ENCODE measurements around the gene TNFAIP8. TPM values are rescaled to one million over a fixed set of nuclear protein-coding genes. Genes with fewer than 3 reads are reported as not detected.

TNFAIP8 gene
- total and polyA plus RNA-seq, 7 donors, result 0.73 to 2.5 (median 1.6) TPM

DNA sequence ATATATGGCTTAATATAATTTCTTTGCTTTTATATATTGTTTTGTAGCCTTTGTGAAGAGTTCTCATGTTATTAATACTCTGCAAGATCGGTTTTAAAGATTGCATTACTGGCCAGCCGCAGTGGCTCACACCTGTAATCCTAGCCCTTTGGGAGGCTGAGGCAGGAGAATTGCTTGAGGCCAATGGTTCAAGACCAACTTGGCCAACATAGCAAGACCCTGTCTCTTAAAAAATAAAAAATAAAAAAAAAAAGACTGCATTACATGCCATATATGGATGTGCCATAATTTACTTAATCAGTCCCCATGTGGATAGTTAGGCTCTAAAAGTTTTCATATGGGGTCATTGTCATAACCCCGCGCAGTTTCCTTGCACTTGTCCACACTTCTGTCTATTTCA is 31.0 kb upstream of the TNFAIP8 start:
- H3K27me3 ChIP-seq (ENCODE audit: insufficient read depth in 3 of 3, low read length in 2 of 3), result no peaks in the 10 kb centered on the region
- TF ChIP-seq, protein P1, sequence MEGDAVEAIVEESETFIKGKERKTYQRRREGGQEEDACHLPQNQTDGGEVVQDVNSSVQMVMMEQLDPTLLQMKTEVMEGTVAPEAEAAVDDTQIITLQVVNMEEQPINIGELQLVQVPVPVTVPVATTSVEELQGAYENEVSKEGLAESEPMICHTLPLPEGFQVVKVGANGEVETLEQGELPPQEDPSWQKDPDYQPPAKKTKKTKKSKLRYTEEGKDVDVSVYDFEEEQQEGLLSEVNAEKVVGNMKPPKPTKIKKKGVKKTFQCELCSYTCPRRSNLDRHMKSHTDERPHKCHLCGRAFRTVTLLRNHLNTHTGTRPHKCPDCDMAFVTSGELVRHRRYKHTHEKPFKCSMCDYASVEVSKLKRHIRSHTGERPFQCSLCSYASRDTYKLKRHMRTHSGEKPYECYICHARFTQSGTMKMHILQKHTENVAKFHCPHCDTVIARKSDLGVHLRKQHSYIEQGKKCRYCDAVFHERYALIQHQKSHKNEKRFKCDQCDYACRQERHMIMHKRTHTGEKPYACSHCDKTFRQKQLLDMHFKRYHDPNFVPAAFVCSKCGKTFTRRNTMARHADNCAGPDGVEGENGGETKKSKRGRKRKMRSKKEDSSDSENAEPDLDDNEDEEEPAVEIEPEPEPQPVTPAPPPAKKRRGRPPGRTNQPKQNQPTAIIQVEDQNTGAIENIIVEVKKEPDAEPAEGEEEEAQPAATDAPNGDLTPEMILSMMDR (IDR thresholded peaks at IDR 0.05), result no peak
- H3K4me1 ChIP-seq, result no peaks in the 10 kb centered on the region
- no peak overlapping the region for H3K27ac ChIP-seq
- no peak overlapping the region for H3K4me3 ChIP-seq
- 94 to 97% (median 95%) methylated on average over 4 of the region's 4 CpGs for WGBS, 3 donors
- no peaks in the 10 kb centered on the region for H3K36me3 ChIP-seq (ENCODE audit: insufficient read depth in 1 of 2, low read depth in 1 of 2)
- DNase-seq (no peak), ATAC-seq (no peak)
- no peaks in the 10 kb centered on the region for H3K9me3 ChIP-seq
- intact Hi-C loops (cut with DNase I), result no loop called here

DNA sequence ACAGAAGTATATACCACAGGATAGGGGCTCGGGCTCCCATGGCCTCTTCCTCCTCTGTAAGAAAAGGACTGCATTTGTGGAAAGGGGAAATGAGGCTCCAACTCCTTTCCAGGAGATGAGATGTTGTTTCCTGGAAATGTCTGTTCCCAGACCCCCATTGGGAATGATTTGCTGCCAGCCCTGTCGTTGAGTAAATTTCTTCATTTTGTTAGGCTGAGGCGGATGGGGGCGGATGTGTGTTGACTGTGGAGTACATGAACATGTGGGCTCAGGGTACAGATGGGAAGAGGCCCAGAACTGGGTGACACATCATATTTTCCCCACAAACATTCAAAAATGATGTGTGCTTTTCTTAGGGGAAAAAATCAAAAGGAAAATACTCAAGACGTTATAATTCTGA is 28.8 kb upstream of the TNFAIP8 start:
- Histone ChIP-seq H3K4me1 (no peaks in the 10 kb centered on the region), H3K27ac (no peak overlapping the region), H3K36me3 (ENCODE audit: insufficient read depth in 1 of 2, low read depth in 1 of 2) (no peaks in the 10 kb centered on the region), H3K9me3 (no peaks in the 10 kb centered on the region), H3K4me3 (no peak overlapping the region), H3K27me3 (ENCODE audit: insufficient read depth in 3 of 3, low read length in 2 of 3) (no peaks in the 10 kb centered on the region)
- WGBS, 3 donors, result 68 to 73% (median 70%) methylated on average over 5 of the region's 5 CpGs
- ATAC-seq (no peak), DNase-seq (no peak)
- TF ChIP-seq, protein P1 (IDR thresholded peaks at IDR 0.05), result no peak
- intact Hi-C loops (cut with DNase I), result no loop called here

DNA sequence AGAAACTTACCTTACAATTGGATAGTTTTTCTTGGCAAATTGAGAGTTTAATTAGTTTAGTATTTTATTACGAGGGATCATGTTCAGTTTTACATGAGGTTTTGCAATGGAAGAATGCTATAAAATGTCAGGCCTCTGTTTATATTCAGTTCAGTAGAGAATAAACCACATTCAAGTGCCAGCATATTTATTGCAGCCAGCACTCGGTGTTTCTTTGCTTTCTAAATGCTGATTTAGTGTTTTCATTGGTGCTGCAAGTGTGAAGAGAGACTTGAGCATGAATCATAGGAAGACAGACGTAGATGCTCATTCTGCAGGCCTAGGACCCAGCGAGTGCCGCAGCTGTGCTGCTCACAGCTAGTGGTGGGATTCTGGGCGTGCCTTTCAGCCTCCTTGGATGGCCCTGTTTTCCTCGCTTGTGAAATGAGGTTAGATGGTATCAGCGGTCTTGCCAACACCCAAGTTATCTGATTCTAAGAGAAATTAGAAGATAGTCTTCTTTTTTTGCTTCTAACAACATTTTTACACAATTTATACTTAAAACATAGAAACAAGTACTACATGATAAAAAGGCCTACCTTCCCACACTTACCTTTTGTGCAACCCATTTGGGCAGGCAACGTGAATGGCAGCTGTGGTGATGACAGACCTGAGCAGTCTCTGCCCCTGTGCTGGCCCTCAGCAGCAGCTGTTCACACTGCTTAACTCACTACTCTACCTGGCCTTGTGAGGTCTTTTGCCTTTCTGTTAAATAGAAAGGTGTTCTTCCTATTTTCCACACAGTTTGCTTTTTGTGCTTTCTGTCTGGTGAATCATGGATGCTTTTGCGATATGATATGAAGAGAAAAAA is 26.8 kb upstream of the TNFAIP8 start:
- H3K36me3 ChIP-seq (ENCODE audit: insufficient read depth in 1 of 2, low read depth in 1 of 2), result no peaks in the 10 kb centered on the region
- 77 to 81% (median 79%) methylated on average over 10 of the region's 10 CpGs for WGBS, 3 donors
- ATAC-seq (no peak), DNase-seq (no peak)
- TF ChIP-seq, protein P1 (IDR thresholded peaks at IDR 0.05), result no peak
- H3K4me1 ChIP-seq, result no peaks in the 10 kb centered on the region
- H3K27me3 ChIP-seq (ENCODE audit: insufficient read depth in 3 of 3, low read length in 2 of 3), result no peaks in the 10 kb centered on the region
- no peaks in the 10 kb centered on the region for H3K9me3 ChIP-seq
- H3K27ac ChIP-seq, result no peak overlapping the region
- no peak overlapping the region for H3K4me3 ChIP-seq
- intact Hi-C loops (cut with DNase I), result no loop called here

DNA sequence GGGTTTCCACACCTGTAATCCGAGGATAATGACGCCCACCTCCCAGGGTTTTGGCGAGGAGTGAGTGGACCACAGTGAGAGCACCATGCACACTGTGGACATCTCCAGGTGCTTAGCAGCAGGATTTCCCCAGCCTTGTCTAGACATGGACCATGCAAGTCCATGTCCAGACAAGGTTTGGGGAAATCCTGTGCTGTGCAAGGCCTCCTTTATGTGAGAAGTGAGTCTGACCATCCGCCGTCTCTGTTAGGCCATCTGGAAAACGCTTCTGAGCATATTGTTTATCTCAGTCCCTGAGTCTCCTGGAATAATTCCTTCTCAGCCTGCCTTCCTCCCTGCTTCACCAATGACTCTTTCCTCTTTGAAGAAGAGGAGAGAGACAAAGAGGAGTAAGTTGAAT is 26.2 kb upstream of the TNFAIP8 start:
- intact Hi-C loops (cut with DNase I), result no loop called here
- no peaks in the 10 kb centered on the region for H3K4me1 ChIP-seq
- H3K36me3 ChIP-seq (ENCODE audit: insufficient read depth in 1 of 2, low read depth in 1 of 2), result no peaks in the 10 kb centered on the region
- no peak for ATAC-seq
- 75 to 81% (median 75%) methylated on average over 6 of the region's 6 CpGs for WGBS, 3 donors
- H3K27ac ChIP-seq, result no peak overlapping the region
- TF ChIP-seq, protein P1 (IDR thresholded peaks at IDR 0.05), result no peak
- H3K9me3 ChIP-seq, result no peaks in the 10 kb centered on the region
- DNase-seq, result no peak
- H3K4me3 ChIP-seq, result no peak overlapping the region
- H3K27me3 ChIP-seq (ENCODE audit: insufficient read depth in 3 of 3, low read length in 2 of 3), result no peaks in the 10 kb centered on the region
